Measurements from ENCODE around the gene ASS1.

DNA sequence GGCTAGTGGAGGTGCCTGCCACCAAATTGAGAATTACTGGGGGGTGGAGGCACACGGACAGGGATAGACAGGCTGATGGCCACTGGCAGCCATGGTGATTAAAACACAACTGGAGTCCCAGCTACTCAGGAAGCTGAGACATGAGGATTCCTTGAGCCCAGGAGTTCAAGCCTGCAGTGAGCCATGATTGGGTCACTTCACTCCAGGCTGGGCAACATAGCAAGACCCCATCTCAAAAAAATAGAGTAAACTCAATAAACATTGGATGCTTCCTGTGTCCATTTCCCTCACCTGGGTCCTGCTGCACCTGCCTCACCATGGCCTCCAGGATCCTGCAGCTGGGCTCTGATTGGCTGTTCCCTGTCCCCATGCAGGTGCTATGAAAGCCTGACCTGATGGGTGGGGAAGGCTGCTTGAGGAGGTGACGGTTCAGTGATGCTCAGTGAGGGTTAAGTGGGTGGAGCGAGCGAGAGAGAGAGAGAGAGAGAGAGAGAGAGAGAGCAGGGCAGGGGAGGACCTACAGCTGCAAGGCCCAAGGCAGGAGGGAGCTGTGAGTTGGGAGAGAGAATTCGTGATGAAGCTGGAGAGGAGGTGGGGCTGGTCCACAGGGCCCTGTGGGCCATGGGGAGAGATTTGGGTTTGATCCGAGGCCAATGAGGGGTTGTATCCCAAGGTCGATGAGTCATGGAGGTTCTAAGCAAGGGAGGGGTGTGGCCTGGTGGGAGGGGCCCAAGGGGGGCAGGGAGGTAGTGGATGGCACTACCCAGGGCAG, 97.9 kb downstream of the ASS1 start:
- TF ChIP-seq ZNF569 (CRISPR knock-in tag; IDR thresholded peaks at IDR 0.05; ENCODE audit: borderline replicate concordance) (no peak), POLR2A (IDR thresholded peaks at IDR 0.05; ENCODE audit: insufficient read depth in 1 of 2, low read depth in 2 of 2, low read length in 2 of 2) (no peak), ZNF777 (CRISPR knock-in tag; IDR thresholded peaks at IDR 0.05) (no peak), TCF7L2 (IDR thresholded peaks at IDR 0.05; ENCODE audit: low read depth, low read length) (no peak), ATRX (CRISPR knock-in tag; IDR thresholded peaks at IDR 0.05; ENCODE audit: borderline replicate concordance) (no peak), MTF1 (CRISPR knock-in tag; IDR thresholded peaks at IDR 0.05) (no peak)
- TF ChIP-seq, protein P1, sequence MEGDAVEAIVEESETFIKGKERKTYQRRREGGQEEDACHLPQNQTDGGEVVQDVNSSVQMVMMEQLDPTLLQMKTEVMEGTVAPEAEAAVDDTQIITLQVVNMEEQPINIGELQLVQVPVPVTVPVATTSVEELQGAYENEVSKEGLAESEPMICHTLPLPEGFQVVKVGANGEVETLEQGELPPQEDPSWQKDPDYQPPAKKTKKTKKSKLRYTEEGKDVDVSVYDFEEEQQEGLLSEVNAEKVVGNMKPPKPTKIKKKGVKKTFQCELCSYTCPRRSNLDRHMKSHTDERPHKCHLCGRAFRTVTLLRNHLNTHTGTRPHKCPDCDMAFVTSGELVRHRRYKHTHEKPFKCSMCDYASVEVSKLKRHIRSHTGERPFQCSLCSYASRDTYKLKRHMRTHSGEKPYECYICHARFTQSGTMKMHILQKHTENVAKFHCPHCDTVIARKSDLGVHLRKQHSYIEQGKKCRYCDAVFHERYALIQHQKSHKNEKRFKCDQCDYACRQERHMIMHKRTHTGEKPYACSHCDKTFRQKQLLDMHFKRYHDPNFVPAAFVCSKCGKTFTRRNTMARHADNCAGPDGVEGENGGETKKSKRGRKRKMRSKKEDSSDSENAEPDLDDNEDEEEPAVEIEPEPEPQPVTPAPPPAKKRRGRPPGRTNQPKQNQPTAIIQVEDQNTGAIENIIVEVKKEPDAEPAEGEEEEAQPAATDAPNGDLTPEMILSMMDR (CRISPR knock-in tag; IDR thresholded peaks at IDR 0.05) = no peak
- TF ChIP-seq, protein P2, sequence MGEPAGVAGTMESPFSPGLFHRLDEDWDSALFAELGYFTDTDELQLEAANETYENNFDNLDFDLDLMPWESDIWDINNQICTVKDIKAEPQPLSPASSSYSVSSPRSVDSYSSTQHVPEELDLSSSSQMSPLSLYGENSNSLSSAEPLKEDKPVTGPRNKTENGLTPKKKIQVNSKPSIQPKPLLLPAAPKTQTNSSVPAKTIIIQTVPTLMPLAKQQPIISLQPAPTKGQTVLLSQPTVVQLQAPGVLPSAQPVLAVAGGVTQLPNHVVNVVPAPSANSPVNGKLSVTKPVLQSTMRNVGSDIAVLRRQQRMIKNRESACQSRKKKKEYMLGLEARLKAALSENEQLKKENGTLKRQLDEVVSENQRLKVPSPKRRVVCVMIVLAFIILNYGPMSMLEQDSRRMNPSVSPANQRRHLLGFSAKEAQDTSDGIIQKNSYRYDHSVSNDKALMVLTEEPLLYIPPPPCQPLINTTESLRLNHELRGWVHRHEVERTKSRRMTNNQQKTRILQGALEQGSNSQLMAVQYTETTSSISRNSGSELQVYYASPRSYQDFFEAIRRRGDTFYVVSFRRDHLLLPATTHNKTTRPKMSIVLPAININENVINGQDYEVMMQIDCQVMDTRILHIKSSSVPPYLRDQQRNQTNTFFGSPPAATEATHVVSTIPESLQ (CRISPR knock-in tag; conservative IDR thresholded peaks at IDR 0.05) = no peak
- TF ChIP-seq, protein P3, sequence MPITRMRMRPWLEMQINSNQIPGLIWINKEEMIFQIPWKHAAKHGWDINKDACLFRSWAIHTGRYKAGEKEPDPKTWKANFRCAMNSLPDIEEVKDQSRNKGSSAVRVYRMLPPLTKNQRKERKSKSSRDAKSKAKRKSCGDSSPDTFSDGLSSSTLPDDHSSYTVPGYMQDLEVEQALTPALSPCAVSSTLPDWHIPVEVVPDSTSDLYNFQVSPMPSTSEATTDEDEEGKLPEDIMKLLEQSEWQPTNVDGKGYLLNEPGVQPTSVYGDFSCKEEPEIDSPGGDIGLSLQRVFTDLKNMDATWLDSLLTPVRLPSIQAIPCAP (CRISPR knock-in tag; IDR thresholded peaks at IDR 0.05; ENCODE audit: low read depth) = no peak

Measured in HepG2 (cell line).